Neural progenitor cell (in vitro differentiated cells): ENCODE data around the gene DNPEP. TPM values are rescaled to one million over a fixed set of nuclear protein-coding genes. Genes with fewer than 3 reads are reported as not detected.
A peak's percentile ranks its signal among the peaks of the same experiment; 100 is the strongest.

Source experiments
- DNase-seq: peaks from one replicate; pipeline ENCODE4 v3.0.0-alpha.2; 2016; ENCODE audit warnings: low spot score
- H2AFZ ChIP-seq: fragments of 200-600 bp; sonication (generic); replicated peaks from 2 replicates; pipeline ENCODE4 v1.6.1; 2016; ENCODE audit warnings: antibody characterized with exemption
- H3F3A ChIP-seq: fragments of 200-600 bp; sonication (generic); 2 replicates; pipeline ENCODE4 v1.6.1; 2016; ENCODE audit warnings: antibody characterized with exemption, low read depth
- H3K27ac ChIP-seq: fragments of 200-600 bp; sonication (generic); 2 replicates; pipeline ENCODE4 v1.5.1; 2016; ENCODE audit warnings: mild to moderate bottlenecking
- H3K27me3 ChIP-seq: fragments of 200-600 bp; sonication (generic); 2 replicates; pipeline ENCODE4 v1.6.1; 2016; ENCODE audit warnings: mild to moderate bottlenecking, moderate library complexity
- H3K36me3 ChIP-seq: fragments of 200-600 bp; sonication (generic); 2 replicates; pipeline ENCODE4 v1.5.1; 2016
- H3K4me1 ChIP-seq: fragments of 200-600 bp; sonication (generic); 2 replicates; pipeline ENCODE4 v1.6.1; 2016; ENCODE audit warnings: mixed run types
- H3K4me2 ChIP-seq: fragments of 200-600 bp; sonication (generic); 2 replicates; pipeline ENCODE4 v1.6.1; 2016
- H3K4me3 ChIP-seq: fragments of 200-600 bp; sonication (generic); 2 replicates; pipeline ENCODE4 v1.5.1; 2016
- H3K79me2 ChIP-seq: fragments of 200-600 bp; sonication (generic); 2 replicates; pipeline ENCODE4 v1.6.1; 2016; ENCODE audit warnings: low read depth
- H3K9ac ChIP-seq: fragments of 200-600 bp; sonication (generic); 2 replicates; pipeline ENCODE4 v1.6.1; 2016
- H3K9me3 ChIP-seq: fragments of 200-600 bp; sonication (generic); 2 replicates; pipeline ENCODE4 v1.5.1; 2016; ENCODE audit warnings: low read depth
- H4K20me1 ChIP-seq: fragments of 200-600 bp; sonication (generic); 2 replicates; pipeline ENCODE4 v1.6.1; 2016; ENCODE audit warnings: low read depth
- H3K27ac Mint-ChIP-seq: 3 replicates; pipeline ENCODE4 v1.8.0; 2021; ENCODE audit warnings: mixed read lengths
- H3K27me3 Mint-ChIP-seq: 2 replicates; pipeline ENCODE4 v1.8.0; 2022; ENCODE audit warnings: low read depth, mild to moderate bottlenecking, inconsistent platforms, moderate library complexity, mixed read lengths; ENCODE audit not compliant: insufficient read depth
- H3K36me3 Mint-ChIP-seq: 3 replicates; pipeline ENCODE4 v1.8.0; 2021; ENCODE audit warnings: mixed read lengths
- H3K4me1 Mint-ChIP-seq: 3 replicates; pipeline ENCODE4 v1.8.0; 2021; ENCODE audit warnings: mixed read lengths
- H3K4me3 Mint-ChIP-seq: 3 replicates; pipeline ENCODE4 v1.8.0; 2021; ENCODE audit warnings: mild to moderate bottlenecking, moderate library complexity, mixed read lengths
- H3K9me3 Mint-ChIP-seq: 3 replicates; pipeline ENCODE4 v1.8.0; 2020; ENCODE audit warnings: mixed read lengths
- EZH2 ChIP-seq: fragments of 200-600 bp; sonication (generic); IDR thresholded peaks from 2 replicates; pipeline ENCODE4 v1.6.1; 2017; ENCODE audit warnings: antibody characterized with exemption, mild to moderate bottlenecking, moderate library complexity
- EZH2phosphoT487 ChIP-seq: fragments of 200-600 bp; sonication (generic); IDR thresholded peaks from 2 replicates; pipeline ENCODE4 v1.6.1; 2017; ENCODE audit warnings: antibody characterized with exemption
- total RNA-seq: library from RNA; depleted of rRNA; stranded (reverse); fragments of >200 nt; gene quantifications from 2 replicates; pipeline ENCODE4 v1.2.3, GENCODE V29; 2015; ENCODE audit warnings: low replicate concordance
- TF ChIP-seq, protein P1 (sequence below): fragments of 200-600 bp; sonication (generic); IDR thresholded peaks from 2 replicates; pipeline ENCODE4 v1.5.1; 2017; ENCODE audit warnings: antibody characterized with exemption, mild to moderate bottlenecking

DNPEP gene
- total RNA-seq, 1 donor from 2014 or later: 120 TPM

DNA sequence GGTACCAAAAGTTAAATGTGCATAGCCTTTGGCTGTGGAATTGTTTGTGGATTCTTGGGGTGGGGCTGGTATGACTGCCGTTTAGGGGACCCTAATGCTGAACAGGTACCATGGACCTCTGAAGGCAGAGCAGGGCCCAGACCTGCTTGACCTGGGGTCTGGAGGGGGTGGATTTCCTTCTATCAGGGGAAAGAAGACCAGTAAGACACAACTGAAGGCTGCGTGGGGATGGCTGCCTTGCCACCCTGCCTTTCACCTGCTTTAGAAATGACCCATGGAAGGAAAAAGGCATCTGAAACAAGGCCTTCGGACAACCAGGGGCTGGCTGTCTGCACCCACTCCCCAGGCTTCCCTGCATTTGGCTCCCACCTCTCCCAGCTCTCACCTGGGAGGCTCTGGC is 37.5 kb downstream of the DNPEP start:
- no peaks in the 10 kb centered on the region for H3K36me3 Mint-ChIP-seq
- peak overlapping the region; percentile 80 for H3K27ac Mint-ChIP-seq
- Histone ChIP-seq H3K9ac (no peak overlapping the region), H4K20me1 (no peaks in the 10 kb centered on the region), H3K4me1 (peaks cover 8% of the 10 kb centered on the region), H3K4me3 (no peak overlapping the region), H3F3A (peaks cover 3% of the 10 kb centered on the region), H3K9me3 (no peaks in the 10 kb centered on the region), H3K27me3 (peaks cover 29% of the 10 kb centered on the region), H3K27ac (no peak overlapping the region), H3K36me3 (no peaks in the 10 kb centered on the region), H2AFZ (no peak overlapping the region), H3K79me2 (no peaks in the 10 kb centered on the region), H3K4me2 (peak overlapping the region; percentile 8)
- H3K9me3 Mint-ChIP-seq: no peaks in the 10 kb centered on the region
- peaks cover 19% of the 10 kb centered on the region for H3K27me3 Mint-ChIP-seq
- no peak overlapping the region for H3K4me3 Mint-ChIP-seq
- no peak for TF ChIP-seq EZH2
- no peak for TF ChIP-seq EZH2phosphoT487
- TF ChIP-seq, protein P1, sequence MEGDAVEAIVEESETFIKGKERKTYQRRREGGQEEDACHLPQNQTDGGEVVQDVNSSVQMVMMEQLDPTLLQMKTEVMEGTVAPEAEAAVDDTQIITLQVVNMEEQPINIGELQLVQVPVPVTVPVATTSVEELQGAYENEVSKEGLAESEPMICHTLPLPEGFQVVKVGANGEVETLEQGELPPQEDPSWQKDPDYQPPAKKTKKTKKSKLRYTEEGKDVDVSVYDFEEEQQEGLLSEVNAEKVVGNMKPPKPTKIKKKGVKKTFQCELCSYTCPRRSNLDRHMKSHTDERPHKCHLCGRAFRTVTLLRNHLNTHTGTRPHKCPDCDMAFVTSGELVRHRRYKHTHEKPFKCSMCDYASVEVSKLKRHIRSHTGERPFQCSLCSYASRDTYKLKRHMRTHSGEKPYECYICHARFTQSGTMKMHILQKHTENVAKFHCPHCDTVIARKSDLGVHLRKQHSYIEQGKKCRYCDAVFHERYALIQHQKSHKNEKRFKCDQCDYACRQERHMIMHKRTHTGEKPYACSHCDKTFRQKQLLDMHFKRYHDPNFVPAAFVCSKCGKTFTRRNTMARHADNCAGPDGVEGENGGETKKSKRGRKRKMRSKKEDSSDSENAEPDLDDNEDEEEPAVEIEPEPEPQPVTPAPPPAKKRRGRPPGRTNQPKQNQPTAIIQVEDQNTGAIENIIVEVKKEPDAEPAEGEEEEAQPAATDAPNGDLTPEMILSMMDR: no peak
- peaks cover 39% of the 10 kb centered on the region for H3K4me1 Mint-ChIP-seq
- no peak for DNase-seq

DNA sequence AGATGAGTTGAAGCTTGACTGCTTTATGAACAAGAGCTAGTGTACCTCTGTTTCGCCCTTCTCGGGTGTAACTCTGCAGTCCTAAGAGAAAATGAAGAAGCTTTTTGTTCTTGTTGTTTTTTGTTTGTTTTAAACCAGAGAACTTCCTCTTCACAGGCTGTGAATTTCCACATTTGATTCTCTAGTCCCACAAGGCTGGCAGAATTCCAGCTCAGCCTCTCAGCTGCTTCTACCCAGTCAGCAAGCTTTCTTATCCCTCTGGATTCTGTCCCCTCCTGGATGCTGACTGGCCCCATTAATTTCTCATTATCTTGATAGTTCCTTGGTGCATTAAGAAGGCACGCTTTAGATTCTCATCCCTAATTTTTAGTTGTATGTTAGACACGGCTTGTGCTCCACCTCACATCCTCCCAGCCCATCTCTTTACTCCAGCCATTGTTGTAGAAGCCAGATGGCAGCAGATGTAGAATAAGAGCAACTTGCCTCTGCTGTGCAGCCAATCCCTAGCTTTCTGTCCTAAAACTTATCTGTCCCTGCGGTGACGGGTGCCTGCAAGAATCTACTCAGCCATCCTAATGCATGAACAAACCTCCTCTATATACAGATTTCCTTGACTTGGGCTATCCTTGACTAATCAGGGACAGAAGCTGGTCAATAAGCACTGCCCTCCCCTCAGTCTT is 42.8 kb downstream of the DNPEP start:
- H3K4me1 ChIP-seq: no peaks in the 10 kb centered on the region
- H3K27ac Mint-ChIP-seq: peak overlapping the region; percentile 7
- H3K27me3 Mint-ChIP-seq: peaks cover 13% of the 10 kb centered on the region

DNA sequence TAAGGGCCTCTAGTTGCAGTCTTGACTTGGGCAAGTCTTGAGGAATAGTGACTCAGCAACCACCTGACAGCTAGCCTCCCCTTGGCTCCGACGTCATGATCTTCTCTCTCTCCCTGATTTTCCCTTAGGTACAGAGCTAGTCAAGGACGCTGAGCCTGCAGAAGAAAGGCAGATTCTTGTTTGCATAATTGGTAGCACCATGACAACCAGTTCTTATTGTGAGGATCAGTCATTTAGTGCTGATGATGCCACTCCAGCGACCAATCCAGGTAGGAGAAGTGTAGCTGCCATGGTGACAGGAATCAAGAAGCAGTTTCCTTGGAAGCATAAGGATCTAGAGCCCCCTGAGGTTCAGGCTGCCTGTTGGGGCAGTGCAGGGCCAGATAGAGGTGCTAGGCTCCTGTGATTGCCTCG is 52.3 kb downstream of the DNPEP start:
- Histone ChIP-seq H3K27me3 (peaks cover 98% of the 10 kb centered on the region), H3K27ac (no peak overlapping the region), H3K4me3 (no peak overlapping the region), H2AFZ (no peak overlapping the region), H3K4me2 (no peak overlapping the region), H4K20me1 (peaks cover 25% of the 10 kb centered on the region), H3F3A (no peaks in the 10 kb centered on the region), H3K79me2 (no peaks in the 10 kb centered on the region), H3K36me3 (no peaks in the 10 kb centered on the region), H3K9me3 (no peaks in the 10 kb centered on the region), H3K4me1 (no peaks in the 10 kb centered on the region), H3K9ac (no peak overlapping the region)
- TF ChIP-seq, protein P1: no peak
- TF ChIP-seq EZH2phosphoT487 (no peak), EZH2 (no peak)
- Mint-ChIP-seq H3K27ac (no peak overlapping the region), H3K9me3 (peaks cover 10% of the 10 kb centered on the region), H3K27me3 (peaks cover 46% of the 10 kb centered on the region), H3K4me1 (peaks cover 17% of the 10 kb centered on the region), H3K4me3 (no peak overlapping the region), H3K36me3 (no peaks in the 10 kb centered on the region)
- peak; percentile 6 for DNase-seq

More for the DNA sequence above, 42.8 kb downstream of the DNPEP start:
- Mint-ChIP-seq H3K4me1 (peaks cover 14% of the 10 kb centered on the region), H3K4me3 (no peak overlapping the region), H3K9me3 (no peaks in the 10 kb centered on the region), H3K36me3 (no peaks in the 10 kb centered on the region)
- H3K27ac ChIP-seq: no peak overlapping the region
- H3K4me3 ChIP-seq: no peak overlapping the region
- no peak overlapping the region for H3K9ac ChIP-seq
- no peak for TF ChIP-seq EZH2phosphoT487
- TF ChIP-seq, protein P1: no peak
- no peak for TF ChIP-seq EZH2
- H3K27me3 ChIP-seq: peaks cover 27% of the 10 kb centered on the region
- peak; percentile 15 for DNase-seq
- H3F3A ChIP-seq: no peaks in the 10 kb centered on the region
- H2AFZ ChIP-seq: no peak overlapping the region
- no peaks in the 10 kb centered on the region for H3K36me3 ChIP-seq
- H3K4me2 ChIP-seq: no peak overlapping the region
- H4K20me1 ChIP-seq: no peaks in the 10 kb centered on the region
- H3K79me2 ChIP-seq: no peaks in the 10 kb centered on the region
- H3K9me3 ChIP-seq: no peaks in the 10 kb centered on the region
